HG02884 (cell line): ENCODE results near the gene NDE1.
"Not testable (repeated sequence)": the region's sequence is repeated elsewhere in the genome, so short reads cannot be mapped to it uniquely, and the experiment has no call there.

ENCODE experiments used
- ATAC-seq: cut with Tn5 transposase; IDR thresholded peaks from one replicate; pipeline ENCODE4 v1.9.1; 2021; ENCODE audit warnings: mild to moderate bottlenecking, moderate library complexity; ENCODE audit not compliant: unreplicated experiment

NDE1 gene

GRCh38 chr16:15620611-15621195 is 29.3 kb upstream of the NDE1 start:
- no peak for ATAC-seq

- ATAC-seq, result no peak
Measured at GRCh38 chr16:15621456-15621855, 28.6 kb upstream of the NDE1 start.

GRCh38 chr16:15621889-15622288 is 28.2 kb upstream of the NDE1 start:
- no peak for ATAC-seq

- no peak for ATAC-seq
Measured at GRCh38 chr16:15631730-15632409, 18.2 kb upstream of the NDE1 start.

- ATAC-seq, result no peak
Measured at GRCh38 chr16:15635926-15636325, 14.1 kb upstream of the NDE1 start.

- no peak for ATAC-seq
Measured at GRCh38 chr16:15636392-15636873, 13.6 kb upstream of the NDE1 start.

- no peak for ATAC-seq
Measured at GRCh38 chr16:15639061-15639568, 10.9 kb upstream of the NDE1 start.

GRCh38 chr16:15640966-15641365 is 9.1 kb upstream of the NDE1 start:
- ATAC-seq, result no peak

- ATAC-seq, result no peak
Measured at GRCh38 chr16:15641753-15642556, 8.1 kb upstream of the NDE1 start.

- peak; percentile 53 for ATAC-seq
Measured at GRCh38 chr16:15642557-15643047, 7.4 kb upstream of the NDE1 start.

- peak; percentile 40 for ATAC-seq
Measured at GRCh38 chr16:15643048-15643945, 6.7 kb upstream of the NDE1 start, which contains the start of gene MARF1. Gene MARF1, minus strand, starts transcription at chr16:15643154. Its CDS starts 3,921 bp downstream, at chr16:15639233.

GRCh38 chr16:15643946-15644250 is 6.1 kb upstream of the NDE1 start:
- no peak for ATAC-seq

- no peak for ATAC-seq
Measured at GRCh38 chr16:15644267-15644961, 5.6 kb upstream of the NDE1 start.

- not testable (repeated sequence) for ATAC-seq
Measured at GRCh38 chr16:15644962-15645465, 5.0 kb upstream of the NDE1 start.

GRCh38 chr16:15646557-15647293 is 3.3 kb upstream of the NDE1 start:
- not testable (repeated sequence) for ATAC-seq

- no peak for ATAC-seq
Measured at GRCh38 chr16:15647294-15648014, 2.6 kb upstream of the NDE1 start.

- no peak for ATAC-seq
Measured at GRCh38 chr16:15648135-15648730, 1.8 kb upstream of the NDE1 start.

- not testable (repeated sequence) for ATAC-seq
Measured at GRCh38 chr16:15649311-15649710, 734 bp upstream of the NDE1 start.
